ENCODE measurements around the gene GMDS. TPM values are rescaled to one million over a fixed set of nuclear protein-coding genes. Genes with fewer than 3 reads are reported as not detected.

Gene GMDS
- total RNA-seq, 1 donor from 2014 or later, result 19.9 TPM

DNA sequence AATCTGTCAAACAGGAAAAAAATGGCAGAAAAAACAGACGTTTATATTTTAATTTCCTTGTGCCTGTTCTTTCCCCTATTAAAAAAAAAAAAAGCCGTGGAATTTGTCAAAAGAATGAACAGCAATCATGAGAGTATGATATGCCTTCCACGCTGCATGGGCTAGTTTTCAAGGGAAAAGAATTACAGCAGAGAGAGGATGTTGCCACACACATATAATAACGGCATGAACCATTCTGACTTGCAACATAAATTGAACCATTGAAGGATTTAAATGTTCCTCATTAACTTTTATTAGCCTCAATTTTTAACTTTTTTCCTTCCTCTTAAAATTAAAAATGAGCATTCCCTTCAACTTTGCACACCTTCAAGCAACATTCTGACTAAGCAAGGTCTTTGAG is 333.9 kb downstream of the GMDS start:
- Histone ChIP-seq H3K4me1 (peaks cover 0 to 10% of the 10 kb centered on the region in 2 donors), H3K27ac (peak overlapping the region; percentile 76 to 82), H3K4me3 (peak overlapping the region in 1 of 2 donors; percentile 24), H3K9me3 (no peaks in the 10 kb centered on the region), H3K27me3 (no peaks in the 10 kb centered on the region), H3K36me3 (no peaks in the 10 kb centered on the region)
- no peak for DNase-seq (ENCODE audit: low spot score in 2 of 2)
- intact Hi-C loops (cut with DNase I), result loop anchor here (10.0 kb wide), 1 partner anchor 113 kb away; no protein-coding TSS in a partner anchor
- TF ChIP-seq, protein P1, sequence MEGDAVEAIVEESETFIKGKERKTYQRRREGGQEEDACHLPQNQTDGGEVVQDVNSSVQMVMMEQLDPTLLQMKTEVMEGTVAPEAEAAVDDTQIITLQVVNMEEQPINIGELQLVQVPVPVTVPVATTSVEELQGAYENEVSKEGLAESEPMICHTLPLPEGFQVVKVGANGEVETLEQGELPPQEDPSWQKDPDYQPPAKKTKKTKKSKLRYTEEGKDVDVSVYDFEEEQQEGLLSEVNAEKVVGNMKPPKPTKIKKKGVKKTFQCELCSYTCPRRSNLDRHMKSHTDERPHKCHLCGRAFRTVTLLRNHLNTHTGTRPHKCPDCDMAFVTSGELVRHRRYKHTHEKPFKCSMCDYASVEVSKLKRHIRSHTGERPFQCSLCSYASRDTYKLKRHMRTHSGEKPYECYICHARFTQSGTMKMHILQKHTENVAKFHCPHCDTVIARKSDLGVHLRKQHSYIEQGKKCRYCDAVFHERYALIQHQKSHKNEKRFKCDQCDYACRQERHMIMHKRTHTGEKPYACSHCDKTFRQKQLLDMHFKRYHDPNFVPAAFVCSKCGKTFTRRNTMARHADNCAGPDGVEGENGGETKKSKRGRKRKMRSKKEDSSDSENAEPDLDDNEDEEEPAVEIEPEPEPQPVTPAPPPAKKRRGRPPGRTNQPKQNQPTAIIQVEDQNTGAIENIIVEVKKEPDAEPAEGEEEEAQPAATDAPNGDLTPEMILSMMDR (IDR thresholded peaks at IDR 0.05), result no peak

DNA sequence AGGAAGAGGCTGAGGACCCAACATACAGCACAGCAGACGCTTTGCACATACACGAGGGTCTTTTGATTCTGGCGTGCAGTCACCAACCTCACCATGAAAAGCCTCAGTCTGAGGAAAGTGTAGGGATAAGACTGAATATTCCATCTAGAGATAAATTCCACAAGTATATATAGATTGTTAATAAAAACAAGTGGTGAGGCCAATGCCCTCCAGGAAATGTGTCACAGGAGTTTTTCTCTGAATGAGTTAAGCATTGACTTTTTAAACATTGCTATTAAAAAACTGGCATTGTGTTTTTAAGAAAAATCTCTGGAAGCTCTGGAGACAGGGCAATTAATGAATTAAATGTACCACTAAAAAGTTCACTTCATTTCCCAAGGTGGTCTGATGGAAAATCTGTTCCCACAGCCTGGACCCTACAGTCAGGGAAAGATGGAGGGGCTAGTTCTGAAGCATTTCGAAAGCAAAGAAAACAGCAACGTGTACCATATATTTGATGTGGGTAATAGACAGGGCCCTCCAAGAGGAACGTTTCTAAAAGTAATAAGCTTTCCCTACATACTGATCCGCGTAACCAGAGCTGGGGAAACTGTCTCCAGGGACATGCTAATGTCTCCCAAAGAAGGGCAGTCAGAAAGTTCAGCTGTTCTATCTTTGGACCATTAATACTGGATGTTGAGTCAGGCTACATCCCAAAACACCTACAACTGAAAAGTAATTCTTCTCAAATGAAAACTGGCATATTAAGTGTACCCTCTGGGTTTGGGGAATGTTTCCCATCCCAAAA is 334.6 kb downstream of the GMDS start:
- TF ChIP-seq, protein P1 (IDR thresholded peaks at IDR 0.05), result no peak
- Histone ChIP-seq H3K9me3 (no peaks in the 10 kb centered on the region), H3K27me3 (no peaks in the 10 kb centered on the region), H3K27ac (peak overlapping the region; percentile 76 to 82), H3K36me3 (no peaks in the 10 kb centered on the region), H3K4me1 (peaks cover 0 to 10% of the 10 kb centered on the region in 2 donors), H3K4me3 (peak overlapping the region in 1 of 2 donors; percentile 24)
- intact Hi-C loops (cut with DNase I), result loop anchor here (10.0 kb wide), 1 partner anchor 114 kb away; no protein-coding TSS in a partner anchor
- no peak for DNase-seq (ENCODE audit: low spot score in 2 of 2)

DNA sequence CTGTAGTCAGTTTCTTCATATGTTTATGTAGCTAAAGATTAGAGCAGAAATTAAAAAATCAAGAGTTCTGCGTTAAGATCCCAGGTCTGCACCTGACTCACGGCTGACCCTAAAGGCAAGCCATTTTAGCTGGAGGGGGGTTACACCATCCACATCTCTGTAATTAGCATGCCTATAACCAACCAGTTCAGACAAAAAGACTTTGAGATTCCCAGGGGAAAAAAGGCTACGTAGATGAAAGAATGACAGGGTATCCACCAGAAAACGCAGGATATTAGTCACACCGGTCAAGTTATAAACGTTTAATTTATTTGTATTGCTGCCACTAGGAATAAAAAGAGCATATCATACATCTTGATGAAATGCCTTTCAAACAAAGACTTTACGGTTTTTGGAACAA is 336.6 kb downstream of the GMDS start:
- no peak for DNase-seq (ENCODE audit: low spot score in 2 of 2)

DNA sequence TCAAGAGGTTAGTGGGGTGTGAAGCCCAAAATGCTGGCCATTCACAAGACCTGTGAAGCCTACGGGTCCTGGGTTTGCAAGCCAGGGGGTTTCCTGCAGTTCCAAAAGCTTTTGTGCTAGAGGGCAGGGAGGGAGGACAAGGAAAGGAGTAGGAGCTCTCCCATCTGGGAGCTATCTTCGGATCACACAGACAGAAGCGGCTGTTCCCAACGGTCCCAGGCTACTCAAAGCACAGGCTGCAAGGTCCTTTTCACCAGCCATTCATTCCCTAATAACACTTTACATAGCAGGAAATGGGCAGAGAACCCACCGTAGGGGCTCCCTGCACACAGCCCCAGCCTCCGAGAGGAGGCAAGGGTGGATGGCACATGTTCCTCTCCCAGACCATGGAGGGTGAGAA is 338.8 kb downstream of the GMDS start:
- no peak overlapping the region for H3K27ac ChIP-seq
- H3K27me3 ChIP-seq, result no peaks in the 10 kb centered on the region
- no peak overlapping the region for H3K4me3 ChIP-seq
- peaks cover 3 to 21% of the 10 kb centered on the region in 2 donors for H3K4me1 ChIP-seq
- H3K9me3 ChIP-seq, result no peaks in the 10 kb centered on the region
- intact Hi-C loops (cut with DNase I), result no loop called here
- no peak for DNase-seq (ENCODE audit: low spot score in 2 of 2)
- TF ChIP-seq, protein P1 (IDR thresholded peaks at IDR 0.05), result no peak
- no peaks in the 10 kb centered on the region for H3K36me3 ChIP-seq

More for the DNA sequence above, 336.6 kb downstream of the GMDS start:
- intact Hi-C loops (cut with DNase I), result no loop called here
- Histone ChIP-seq H3K9me3 (no peaks in the 10 kb centered on the region), H3K27me3 (no peaks in the 10 kb centered on the region), H3K36me3 (no peaks in the 10 kb centered on the region), H3K4me3 (no peak overlapping the region), H3K4me1 (peaks cover 0 to 17% of the 10 kb centered on the region in 2 donors), H3K27ac (no peak overlapping the region)
- TF ChIP-seq, protein P1 (IDR thresholded peaks at IDR 0.05), result no peak

DNA sequence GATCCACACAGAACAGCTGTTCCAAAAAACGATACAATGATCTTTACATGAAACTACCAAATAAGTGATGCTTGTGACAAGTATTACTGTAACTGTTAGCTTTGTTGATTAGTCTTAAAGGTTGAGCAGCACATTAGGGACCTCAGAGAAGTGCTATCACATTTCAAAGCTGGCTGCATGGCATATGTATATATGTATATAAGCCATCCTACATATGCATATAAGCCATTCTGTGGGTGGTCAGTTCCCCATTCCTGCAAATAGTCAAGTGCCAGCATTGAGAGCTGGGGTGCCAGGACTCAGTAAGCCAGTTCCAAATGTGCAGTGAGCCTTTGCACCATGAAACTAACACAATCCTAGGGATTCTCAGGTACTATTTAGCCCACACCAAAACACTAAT is 339.4 kb downstream of the GMDS start:
- peaks cover 6 to 25% of the 10 kb centered on the region in 2 donors for H3K4me1 ChIP-seq
- no peak for DNase-seq (ENCODE audit: low spot score in 2 of 2)
- H3K4me3 ChIP-seq, result no peak overlapping the region
- TF ChIP-seq, protein P1 (IDR thresholded peaks at IDR 0.05), result no peak
- H3K27ac ChIP-seq, result no peak overlapping the region
- H3K27me3 ChIP-seq, result no peaks in the 10 kb centered on the region
- H3K36me3 ChIP-seq, result no peaks in the 10 kb centered on the region
- H3K9me3 ChIP-seq, result no peaks in the 10 kb centered on the region
- intact Hi-C loops (cut with DNase I), result no loop called here
